DMS153 treated with DMSO at 0.1 percent for 48 hours (cell line): ENCODE results near the gene JAM3.
"Not testable (repeated sequence)": the region's sequence is repeated elsewhere in the genome, so short reads cannot be mapped to it uniquely, and the experiment has no call there.

Experiments
- DNase-seq: peaks from one replicate; lab custom pipeline; 2025; ENCODE audit not compliant: unreplicated experiment; lab: John Stamatoyannopoulos, UW

JAM3 gene

GRCh38 chr11:134173296-134173695, 104.4 kb downstream of the JAM3 start:
- DNase-seq, result no peak

- DNase-seq, result no peak
Observed at GRCh38 chr11:134176284-134176683, 107.4 kb downstream of the JAM3 start.

- no peak for DNase-seq
Observed at GRCh38 chr11:134178032-134178674, 109.3 kb downstream of the JAM3 start.

- DNase-seq, result no peak
Observed at GRCh38 chr11:134181707-134182106, 112.8 kb downstream of the JAM3 start.

GRCh38 chr11:134188092-134188491, 119.2 kb downstream of the JAM3 start:
- DNase-seq, result not testable (repeated sequence)

GRCh38 chr11:134196756-134197155, 127.9 kb downstream of the JAM3 start:
- DNase-seq, result no peak

GRCh38 chr11:134199531-134199930, 130.7 kb downstream of the JAM3 start:
- DNase-seq, result no peak

- no peak for DNase-seq
Observed at GRCh38 chr11:134200688-134201087, 131.8 kb downstream of the JAM3 start.
